Smooth muscle cell (in vitro differentiated cells): ENCODE results near the gene BCOR. TPM values are rescaled to one million over a fixed set of nuclear protein-coding genes. Genes with fewer than 3 reads are reported as not detected.

Experiments
- DNase-seq: peaks from one replicate; lab custom pipeline; 2025; ENCODE audit not compliant: unreplicated experiment; lab: John Stamatoyannopoulos, UW
- H2AFZ ChIP-seq: fragments of 200-600 bp; sonication (generic); 2 replicates; pipeline ENCODE4 v1.6.0; 2016; ENCODE audit warnings: antibody characterized with exemption, low read depth, mild to moderate bottlenecking
- H3F3A ChIP-seq: fragments of 200-600 bp; sonication (generic); 2 replicates; pipeline ENCODE4 v1.6.0; 2017; ENCODE audit warnings: antibody characterized with exemption, low read depth
- H3K27ac ChIP-seq: fragments of 200-600 bp; sonication (generic); 2 replicates; pipeline ENCODE4 v1.5.1; 2016; ENCODE audit warnings: low read depth, mild to moderate bottlenecking
- H3K27me3 ChIP-seq: fragments of 200-600 bp; sonication (generic); 2 replicates; pipeline ENCODE4 v1.6.1; 2016; ENCODE audit warnings: low read depth, mild to moderate bottlenecking
- H3K36me3 ChIP-seq: fragments of 200-600 bp; sonication (generic); 2 replicates; pipeline ENCODE4 v1.5.1; 2016; ENCODE audit warnings: low read depth
- H3K4me1 ChIP-seq: fragments of 200-600 bp; sonication (generic); 2 replicates; pipeline ENCODE4 v1.5.1; 2016; ENCODE audit warnings: low read depth
- H3K4me2 ChIP-seq: fragments of 200-600 bp; sonication (generic); 2 replicates; pipeline ENCODE4 v1.6.0; 2016; ENCODE audit warnings: mild to moderate bottlenecking
- H3K4me3 ChIP-seq: fragments of 200-600 bp; sonication (generic); 2 replicates; pipeline ENCODE4 v1.5.1; 2016; ENCODE audit warnings: mild to moderate bottlenecking
- H3K79me2 ChIP-seq: fragments of 200-600 bp; sonication (generic); 2 replicates; pipeline ENCODE4 v1.6.0; 2016; ENCODE audit warnings: low read depth, mild to moderate bottlenecking
- H3K9ac ChIP-seq: fragments of 200-600 bp; sonication (generic); 2 replicates; pipeline ENCODE4 v1.6.0; 2016; ENCODE audit warnings: low read depth
- H3K9me3 ChIP-seq: fragments of 200-600 bp; sonication (generic); replicated peaks from 2 replicates; pipeline ENCODE4 v1.5.1; 2016; ENCODE audit warnings: low read depth
- H4K20me1 ChIP-seq: fragments of 200-600 bp; sonication (generic); 2 replicates; pipeline ENCODE4 v1.6.0; 2016; ENCODE audit warnings: low read depth
- WGBS: methylation state at CpG from one replicate; pipeline ENCODE4 v1.1.7; 2016; ENCODE audit warnings: low lambda C conversion rate; 5-methylcytosine and 5-hydroxymethylcytosine counted together
- polyA plus RNA-seq: library from polyadenylated mRNA; unstranded; fragments of >200 nt; fragmentation: Nextera tagmentation; extraction: Ambion mirVana; gene quantifications from 2 replicates; pipeline ENCODE4 v1.2.1, GENCODE V29; 2016
- total RNA-seq: library from RNA; depleted of rRNA; stranded (reverse); fragments of >200 nt; gene quantifications from 2 replicates; pipeline ENCODE4 v1.2.3, GENCODE V29; 2014
- TF ChIP-seq, protein P1 (sequence below): fragments of 200-600 bp; sonication (generic); IDR thresholded peaks from 2 replicates; pipeline ENCODE4 v1.5.1; 2017; ENCODE audit warnings: borderline replicate concordance, mild to moderate bottlenecking, antibody characterized with exemption; ENCODE audit not compliant: insufficient read depth, poor library complexity, severe bottlenecking

The BCOR gene
- total and polyA plus RNA-seq, 2 experiments from 2014 or later: 19.5 to 28.0 TPM

DNA sequence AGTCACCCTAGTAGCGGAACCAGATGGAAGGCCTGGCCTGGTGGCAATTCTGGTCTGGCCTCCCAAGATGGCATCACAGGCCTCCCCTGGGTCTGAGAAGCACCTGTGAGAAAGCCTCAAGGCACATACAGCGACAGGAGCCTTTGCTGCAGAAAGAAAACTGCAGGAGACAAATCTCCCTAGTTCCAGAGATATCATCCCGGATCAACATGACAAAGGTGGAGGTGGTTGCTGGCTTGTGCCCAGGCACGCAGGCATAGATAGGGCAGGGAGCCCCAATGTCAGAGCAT is 93.6 kb downstream of the BCOR start:
- no peaks in the 10 kb centered on the region for H3K9me3 ChIP-seq
- TF ChIP-seq, protein P1, sequence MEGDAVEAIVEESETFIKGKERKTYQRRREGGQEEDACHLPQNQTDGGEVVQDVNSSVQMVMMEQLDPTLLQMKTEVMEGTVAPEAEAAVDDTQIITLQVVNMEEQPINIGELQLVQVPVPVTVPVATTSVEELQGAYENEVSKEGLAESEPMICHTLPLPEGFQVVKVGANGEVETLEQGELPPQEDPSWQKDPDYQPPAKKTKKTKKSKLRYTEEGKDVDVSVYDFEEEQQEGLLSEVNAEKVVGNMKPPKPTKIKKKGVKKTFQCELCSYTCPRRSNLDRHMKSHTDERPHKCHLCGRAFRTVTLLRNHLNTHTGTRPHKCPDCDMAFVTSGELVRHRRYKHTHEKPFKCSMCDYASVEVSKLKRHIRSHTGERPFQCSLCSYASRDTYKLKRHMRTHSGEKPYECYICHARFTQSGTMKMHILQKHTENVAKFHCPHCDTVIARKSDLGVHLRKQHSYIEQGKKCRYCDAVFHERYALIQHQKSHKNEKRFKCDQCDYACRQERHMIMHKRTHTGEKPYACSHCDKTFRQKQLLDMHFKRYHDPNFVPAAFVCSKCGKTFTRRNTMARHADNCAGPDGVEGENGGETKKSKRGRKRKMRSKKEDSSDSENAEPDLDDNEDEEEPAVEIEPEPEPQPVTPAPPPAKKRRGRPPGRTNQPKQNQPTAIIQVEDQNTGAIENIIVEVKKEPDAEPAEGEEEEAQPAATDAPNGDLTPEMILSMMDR: no peak
- H4K20me1 ChIP-seq: no peaks in the 10 kb centered on the region
- H2AFZ ChIP-seq: no peak overlapping the region
- peak overlapping the region; percentile 86 for H3K4me2 ChIP-seq
- no peaks in the 10 kb centered on the region for H3K36me3 ChIP-seq
- DNase-seq: no peak
- peaks cover 30% of the 10 kb centered on the region for H3F3A ChIP-seq
- no peaks in the 10 kb centered on the region for H3K27me3 ChIP-seq
- H3K79me2 ChIP-seq: no peaks in the 10 kb centered on the region
- H3K4me3 ChIP-seq: no peak overlapping the region
- peak overlapping the region; percentile 1 for H3K27ac ChIP-seq
- 27% methylated on average over 4 of the region's 4 CpGs for WGBS
- H3K4me1 ChIP-seq: peaks cover 44% of the 10 kb centered on the region
- H3K9ac ChIP-seq: no peak overlapping the region

DNA sequence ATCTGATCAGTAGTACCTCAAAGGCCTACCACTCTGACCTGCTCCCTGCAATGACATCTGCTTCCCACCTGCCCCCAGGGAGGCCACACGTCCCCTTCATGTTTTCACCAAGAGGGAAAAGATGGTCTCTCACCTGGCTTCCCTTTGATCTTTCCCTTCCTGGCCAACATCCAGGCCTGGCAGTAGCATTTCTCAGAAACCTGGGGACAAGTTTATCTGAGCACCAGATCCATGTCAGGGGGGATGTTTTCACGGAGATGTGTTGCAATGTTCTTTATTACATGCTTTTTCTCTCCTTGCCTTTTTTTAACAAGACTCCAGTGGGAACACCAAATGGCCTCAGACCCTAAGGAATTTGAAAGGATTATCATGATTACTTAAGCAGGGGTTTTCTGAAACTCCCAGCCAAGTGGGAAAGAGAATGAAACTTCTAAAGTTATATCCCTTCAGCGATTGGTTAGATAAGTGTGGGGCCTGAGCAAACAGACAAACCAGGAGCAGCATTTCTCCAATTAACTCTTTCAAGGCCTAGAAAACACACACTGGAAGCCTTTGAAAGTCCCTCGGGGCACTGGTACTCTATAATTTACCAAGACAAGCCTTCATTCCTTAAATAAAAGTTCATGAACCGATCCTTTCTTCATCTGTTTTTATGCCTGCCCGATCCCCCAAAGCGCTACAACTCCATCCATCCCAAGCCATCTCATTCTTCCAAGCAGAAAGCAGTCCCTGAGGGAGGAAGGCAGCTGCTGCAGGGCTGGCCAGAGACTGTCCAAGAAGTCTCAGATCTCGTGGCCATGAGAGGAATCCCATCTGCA is 94.1 kb downstream of the BCOR start:
- no peak for DNase-seq
- Histone ChIP-seq H3K9me3 (no peaks in the 10 kb centered on the region), H3K4me2 (peak overlapping the region; percentile 86), H3K4me3 (no peak overlapping the region), H2AFZ (no peak overlapping the region), H3K79me2 (no peaks in the 10 kb centered on the region), H3K36me3 (no peaks in the 10 kb centered on the region), H3F3A (peaks cover 30% of the 10 kb centered on the region), H3K27ac (peak overlapping the region; percentile 1), H3K9ac (no peak overlapping the region), H4K20me1 (no peaks in the 10 kb centered on the region), H3K4me1 (peaks cover 40% of the 10 kb centered on the region), H3K27me3 (no peaks in the 10 kb centered on the region)
- WGBS: 19% methylated on average over 8 of the region's 8 CpGs
- TF ChIP-seq, protein P1: no peak

DNA sequence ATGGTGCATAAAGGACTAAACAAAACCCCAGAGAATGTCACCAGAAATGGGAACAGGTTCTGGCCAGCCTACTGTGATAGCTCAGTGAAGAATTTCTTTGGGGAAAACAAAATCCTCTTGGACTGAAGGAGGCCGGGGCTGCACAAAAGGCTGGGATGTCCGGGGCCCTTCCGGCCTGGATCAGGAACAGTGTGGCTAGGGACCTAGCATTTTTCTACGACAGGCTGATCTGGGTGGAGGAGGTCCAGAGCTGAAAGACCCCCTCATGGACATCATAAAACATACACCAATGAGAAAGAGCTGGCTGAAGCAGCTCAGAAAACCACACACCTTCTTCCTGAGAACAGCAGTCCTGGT is 94.7 kb downstream of the BCOR start:
- Histone ChIP-seq H3K27ac (no peak overlapping the region), H3K79me2 (no peaks in the 10 kb centered on the region), H3K4me2 (no peak overlapping the region), H3K4me3 (no peak overlapping the region), H3K9me3 (no peaks in the 10 kb centered on the region), H3K4me1 (peaks cover 35% of the 10 kb centered on the region), H3K36me3 (no peaks in the 10 kb centered on the region), H4K20me1 (no peaks in the 10 kb centered on the region), H3F3A (peaks cover 29% of the 10 kb centered on the region), H2AFZ (no peak overlapping the region), H3K9ac (no peak overlapping the region), H3K27me3 (no peaks in the 10 kb centered on the region)
- no peak for DNase-seq
- 57% methylated on average over 4 of the region's 4 CpGs for WGBS
- TF ChIP-seq, protein P1: no peak
